SJSA1 (cell line): ENCODE measurements around the gene FAM9C. TPM values are rescaled to one million over a fixed set of nuclear protein-coding genes. Genes with fewer than 3 reads are reported as not detected.
"Not testable (repeated sequence)": the region's sequence is repeated elsewhere in the genome, so short reads cannot be mapped to it uniquely, and the experiment has no call there.

Experiments
- DNase-seq, 2 experiments: peaks; one replicate each; pipeline ENCODE4 v3.0.0-alpha.2; 2015 to 2020; ENCODE audit warnings: low spot score in 2 of 2, low read depth in 1 of 2
- H3K27ac ChIP-seq: fragments of 250-450 bp; sonication (Bioruptor Pico); 2 replicates; pipeline ENCODE4 v1.5.1; 2020; ENCODE audit warnings: mild to moderate bottlenecking, moderate library complexity
- H3K27me3 ChIP-seq: fragments of 250-450 bp; sonication (Bioruptor Pico); replicated peaks from 2 replicates; pipeline ENCODE4 v1.5.1; 2020; ENCODE audit warnings: mild to moderate bottlenecking, moderate library complexity
- H3K36me3 ChIP-seq: fragments of 250-450 bp; sonication (Bioruptor Pico); 2 replicates; pipeline ENCODE4 v1.5.1; 2020; ENCODE audit warnings: mild to moderate bottlenecking
- H3K4me1 ChIP-seq: fragments of 250-450 bp; sonication (Bioruptor Pico); replicated peaks from 2 replicates; pipeline ENCODE4 v1.6.1; 2021; ENCODE audit warnings: mild to moderate bottlenecking
- H3K4me3 ChIP-seq: fragments of 250-450 bp; sonication (Bioruptor Pico); 2 replicates; pipeline ENCODE4 v1.5.1; 2020; ENCODE audit warnings: mild to moderate bottlenecking
- H3K9me3 ChIP-seq: fragments of 250-450 bp; sonication (Bioruptor Pico); replicated peaks from 2 replicates; pipeline ENCODE4 v1.5.1; 2020; ENCODE audit warnings: mild to moderate bottlenecking
- total RNA-seq: library from RNA; depleted of rRNA; stranded (reverse); fragments of >200 nt; shearing (Covaris generic); gene quantifications from 2 replicates; pipeline ENCODE4 v1.2.3, GENCODE V29; 2014

FAM9C gene
- total RNA-seq, 1 experiment from 2014 or later: not detected

GRCh38 chrX:13064599-13065143, 20.3 kb upstream of the FAM9C start:
- Histone ChIP-seq H3K4me3 (no peak overlapping the region), H3K36me3 (no peaks in the 10 kb centered on the region), H3K27ac (no peak overlapping the region), H3K27me3 (no peaks in the 10 kb centered on the region), H3K4me1 (peaks cover 10% of the 10 kb centered on the region), H3K9me3 (no peaks in the 10 kb centered on the region)
- peak in 1 of 2 experiments; percentile 29 for DNase-seq

- not testable (repeated sequence) for H3K4me3 ChIP-seq, DNase-seq, H3K27me3 ChIP-seq, H3K27ac ChIP-seq, H3K9me3 ChIP-seq, H3K36me3 ChIP-seq
- peaks cover 13% of the 10 kb centered on the region for H3K4me1 ChIP-seq
These were observed 18.7 kb upstream of the FAM9C start for GRCh38 chrX:13063124-13063523.

- H3K36me3 ChIP-seq, DNase-seq, H3K9me3 ChIP-seq, H3K4me3 ChIP-seq, H3K27me3 ChIP-seq, H3K27ac ChIP-seq: not testable (repeated sequence)
- H3K4me1 ChIP-seq: peaks cover 13% of the 10 kb centered on the region
These were observed 17.9 kb upstream of the FAM9C start for GRCh38 chrX:13062331-13062730.

- H3K4me1 ChIP-seq: peaks cover 13% of the 10 kb centered on the region
- not testable (repeated sequence) for H3K4me3 ChIP-seq, H3K9me3 ChIP-seq, H3K27ac ChIP-seq, H3K27me3 ChIP-seq, H3K36me3 ChIP-seq, DNase-seq
These were observed 16.8 kb upstream of the FAM9C start for GRCh38 chrX:13061215-13061708.

GRCh38 chrX:13059637-13060499, 15.4 kb upstream of the FAM9C start:
- no peaks in the 10 kb centered on the region for H3K27me3 ChIP-seq
- no peak for DNase-seq
- no peaks in the 10 kb centered on the region for H3K9me3 ChIP-seq
- H3K27ac ChIP-seq: no peak overlapping the region
- H3K4me3 ChIP-seq: no peak overlapping the region
- peaks cover 13% of the 10 kb centered on the region for H3K4me1 ChIP-seq
- no peaks in the 10 kb centered on the region for H3K36me3 ChIP-seq

GRCh38 chrX:13055486-13055885, 11.1 kb upstream of the FAM9C start:
- H3K27ac ChIP-seq: no peak overlapping the region
- no peak for DNase-seq
- no peak overlapping the region for H3K4me3 ChIP-seq
- peaks cover 15% of the 10 kb centered on the region for H3K4me1 ChIP-seq
- H3K9me3 ChIP-seq: no peaks in the 10 kb centered on the region
- H3K27me3 ChIP-seq: no peaks in the 10 kb centered on the region
- no peaks in the 10 kb centered on the region for H3K36me3 ChIP-seq

- Histone ChIP-seq H3K36me3 (no peaks in the 10 kb centered on the region), H3K4me3 (no peak overlapping the region), H3K27ac (no peak overlapping the region), H3K27me3 (no peaks in the 10 kb centered on the region), H3K4me1 (peaks cover 16% of the 10 kb centered on the region), H3K9me3 (no peaks in the 10 kb centered on the region)
- DNase-seq: no peak
These were observed 8.8 kb upstream of the FAM9C start for GRCh38 chrX:13053171-13053570.

- H3K27me3 ChIP-seq: no peaks in the 10 kb centered on the region
- H3K4me1 ChIP-seq: peaks cover 20% of the 10 kb centered on the region
- H3K9me3 ChIP-seq: no peaks in the 10 kb centered on the region
- DNase-seq: peak in 1 of 2 experiments; percentile 18
- H3K27ac ChIP-seq: no peak overlapping the region
- H3K4me3 ChIP-seq: no peak overlapping the region
- H3K36me3 ChIP-seq: no peaks in the 10 kb centered on the region
These were observed 7.2 kb upstream of the FAM9C start for GRCh38 chrX:13051529-13052172.

GRCh38 chrX:13051167-13051528, 6.7 kb upstream of the FAM9C start:
- no peaks in the 10 kb centered on the region for H3K9me3 ChIP-seq
- DNase-seq: no peak
- H3K4me3 ChIP-seq: no peak overlapping the region
- H3K27me3 ChIP-seq: no peaks in the 10 kb centered on the region
- H3K4me1 ChIP-seq: peaks cover 20% of the 10 kb centered on the region
- H3K36me3 ChIP-seq: no peaks in the 10 kb centered on the region
- no peak overlapping the region for H3K27ac ChIP-seq

GRCh38 chrX:13050151-13050550, 5.7 kb upstream of the FAM9C start:
- Histone ChIP-seq H3K4me1 (peaks cover 20% of the 10 kb centered on the region), H3K36me3 (no peaks in the 10 kb centered on the region), H3K4me3 (no peak overlapping the region), H3K9me3 (no peaks in the 10 kb centered on the region), H3K27ac (no peak overlapping the region), H3K27me3 (no peaks in the 10 kb centered on the region)
- DNase-seq: no peak

GRCh38 chrX:13048280-13048679, 3.9 kb upstream of the FAM9C start:
- Histone ChIP-seq H3K4me1 (peaks cover 20% of the 10 kb centered on the region), H3K27ac (no peak overlapping the region), H3K27me3 (no peaks in the 10 kb centered on the region), H3K9me3 (no peaks in the 10 kb centered on the region), H3K4me3 (no peak overlapping the region), H3K36me3 (no peaks in the 10 kb centered on the region)
- DNase-seq: peak in 1 of 2 experiments; percentile 17

- Histone ChIP-seq H3K36me3 (no peaks in the 10 kb centered on the region), H3K27me3 (no peaks in the 10 kb centered on the region), H3K4me1 (peaks cover 20% of the 10 kb centered on the region), H3K4me3 (no peak overlapping the region), H3K9me3 (no peaks in the 10 kb centered on the region), H3K27ac (no peak overlapping the region)
- no peak for DNase-seq
These were observed 3.3 kb upstream of the FAM9C start for GRCh38 chrX:13047759-13048158.

- no peak overlapping the region for H3K27ac ChIP-seq
- no peaks in the 10 kb centered on the region for H3K9me3 ChIP-seq
- H3K4me1 ChIP-seq: peaks cover 10% of the 10 kb centered on the region
- H3K4me3 ChIP-seq: no peak overlapping the region
- no peaks in the 10 kb centered on the region for H3K27me3 ChIP-seq
- DNase-seq: no peak
- H3K36me3 ChIP-seq: no peaks in the 10 kb centered on the region
These were observed 1.9 kb upstream of the FAM9C start for GRCh38 chrX:13046141-13046855.
